Astrocyte (in vitro differentiated cells and primary cell): Measurements from ENCODE around the gene GDF2.

Experiments
- CTCF ChIP-seq: IDR thresholded peaks from 2 replicates; pipeline ENCODE4 v1.5.1; 2011; ENCODE audit warnings: low read depth, mild to moderate bottlenecking, inconsistent platforms, low read length, moderate library complexity; ENCODE audit not compliant: insufficient read depth
- EZH2 ChIP-seq: IDR thresholded peaks from 2 replicates; pipeline ENCODE4 v1.6.1; 2012; ENCODE audit warnings: mild to moderate bottlenecking, low read length, inconsistent platforms; ENCODE audit not compliant: insufficient read depth

GRCh38 chr10:47340608-47341170 lies 18.4 kb downstream of the GDF2 start:
- TF ChIP-seq CTCF (peak; percentile 97), EZH2 (no peak)
